Measurements from ENCODE around the gene ATP2C2. TPM values are rescaled to one million over a fixed set of nuclear protein-coding genes. Genes with fewer than 3 reads are reported as not detected.

Gene ATP2C2
- total RNA-seq, 4 donors from 2014 or later = 1.3 TPM; not detected in 3

- ATAC-seq (ENCODE audit: low FRiP score) = no peak
- DNase-seq (ENCODE audit: low spot score) = peak; percentile 13
- TF ChIP-seq, protein P1, sequence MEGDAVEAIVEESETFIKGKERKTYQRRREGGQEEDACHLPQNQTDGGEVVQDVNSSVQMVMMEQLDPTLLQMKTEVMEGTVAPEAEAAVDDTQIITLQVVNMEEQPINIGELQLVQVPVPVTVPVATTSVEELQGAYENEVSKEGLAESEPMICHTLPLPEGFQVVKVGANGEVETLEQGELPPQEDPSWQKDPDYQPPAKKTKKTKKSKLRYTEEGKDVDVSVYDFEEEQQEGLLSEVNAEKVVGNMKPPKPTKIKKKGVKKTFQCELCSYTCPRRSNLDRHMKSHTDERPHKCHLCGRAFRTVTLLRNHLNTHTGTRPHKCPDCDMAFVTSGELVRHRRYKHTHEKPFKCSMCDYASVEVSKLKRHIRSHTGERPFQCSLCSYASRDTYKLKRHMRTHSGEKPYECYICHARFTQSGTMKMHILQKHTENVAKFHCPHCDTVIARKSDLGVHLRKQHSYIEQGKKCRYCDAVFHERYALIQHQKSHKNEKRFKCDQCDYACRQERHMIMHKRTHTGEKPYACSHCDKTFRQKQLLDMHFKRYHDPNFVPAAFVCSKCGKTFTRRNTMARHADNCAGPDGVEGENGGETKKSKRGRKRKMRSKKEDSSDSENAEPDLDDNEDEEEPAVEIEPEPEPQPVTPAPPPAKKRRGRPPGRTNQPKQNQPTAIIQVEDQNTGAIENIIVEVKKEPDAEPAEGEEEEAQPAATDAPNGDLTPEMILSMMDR (IDR thresholded peaks at IDR 0.05) = no peak
These were observed 14.1 kb downstream of the ATP2C2 start for GRCh38 chr16:84382396-84382795.

- ATAC-seq (ENCODE audit: low FRiP score) (no peak), DNase-seq (ENCODE audit: low spot score) (peak; percentile 6)
- TF ChIP-seq, protein P1 (IDR thresholded peaks at IDR 0.05) = no peak
These were observed 14.8 kb downstream of the ATP2C2 start for GRCh38 chr16:84383106-84383505.

- TF ChIP-seq, protein P1 (IDR thresholded peaks at IDR 0.05) = no peak
- ATAC-seq (ENCODE audit: low FRiP score) = no peak
- no peak for DNase-seq (ENCODE audit: low spot score)
These were observed 17.7 kb downstream of the ATP2C2 start for GRCh38 chr16:84386047-84386446.

DNA sequence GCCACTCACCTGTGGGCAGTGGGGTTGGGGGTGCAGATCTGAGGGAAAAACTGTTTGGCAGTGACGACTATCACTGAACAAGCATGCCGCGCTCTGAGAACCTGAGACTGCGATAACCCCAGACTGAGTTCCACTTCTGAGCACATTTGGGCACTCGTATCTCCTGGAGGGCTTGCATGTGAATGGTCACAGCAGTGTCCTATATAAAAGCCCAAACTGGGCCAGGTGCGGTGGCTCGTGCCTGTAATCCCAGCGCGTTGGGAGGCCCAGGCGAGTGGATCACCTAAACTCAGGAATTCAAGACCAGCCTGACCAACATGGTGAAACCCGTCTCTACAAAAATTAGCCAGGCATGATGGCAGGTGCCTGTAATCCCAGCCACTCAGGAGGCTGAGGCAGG lies 18.7 kb downstream of the ATP2C2 start:
- DNase-seq (ENCODE audit: low spot score) (peak; percentile 1), ATAC-seq (ENCODE audit: low FRiP score) (no peak)
- TF ChIP-seq, protein P1 (IDR thresholded peaks at IDR 0.05) = no peak

GRCh38 chr16:84390131-84390785 lies 21.9 kb downstream of the ATP2C2 start:
- DNase-seq (ENCODE audit: low spot score) (no peak), ATAC-seq (ENCODE audit: low FRiP score) (no peak)
- TF ChIP-seq, protein P1 (IDR thresholded peaks at IDR 0.05) = no peak

- ATAC-seq (ENCODE audit: low FRiP score) (no peak), DNase-seq (ENCODE audit: low spot score) (no peak)
- TF ChIP-seq, protein P1 (IDR thresholded peaks at IDR 0.05) = no peak
These were observed 23.1 kb downstream of the ATP2C2 start for GRCh38 chr16:84391151-84392030.
